ENCODE measurements around the gene SLC4A3. TPM values are rescaled to one million over a fixed set of nuclear protein-coding genes. Genes with fewer than 3 reads are reported as not detected.
A peak's percentile ranks its signal among the peaks of the same experiment; 100 is the strongest.

SLC4A3 gene
- total RNA-seq, 6 experiments from 2014 or later = 0.14 to 0.42 (median 0.27) TPM; not detected in 1

GRCh38 chr2:219614076-219614860, 13.2 kb upstream of the SLC4A3 start:
- DNase-seq (no peak), ATAC-seq (peak in 1 of 4 donors; percentile 9)
- WGBS (ENCODE audit: insufficient coverage, low coverage, low lambda C conversion rate, missing lambda C conversion rate) = 87% methylated on average over 3 of the region's 11 CpGs
- Histone ChIP-seq H3K9me3 (no peaks in the 10 kb centered on the region), H3K27me3 (no peaks in the 10 kb centered on the region), H3K4me1 (no peaks in the 10 kb centered on the region), H3K4me3 (no peak overlapping the region), H3K27ac (no peak overlapping the region), H3K36me3 (peaks cover 0 to 5% (median 1%) of the 10 kb centered on the region in 4 donors)
- TF ChIP-seq CTCF (IDR thresholded peaks at IDR 0.05) = no peak
- TF ChIP-seq POLR2A (IDR thresholded peaks at IDR 0.05) = no peak
- intact Hi-C loops (cut with DNase I) = no loop called here

- Histone ChIP-seq H3K4me3 (no peak overlapping the region), H3K36me3 (peaks cover 0 to 5% (median 1%) of the 10 kb centered on the region in 4 donors), H3K9me3 (no peaks in the 10 kb centered on the region), H3K4me1 (no peaks in the 10 kb centered on the region), H3K27ac (no peak overlapping the region), H3K27me3 (no peaks in the 10 kb centered on the region)
- 96% methylated on average over 6 of the region's 11 CpGs for WGBS (ENCODE audit: insufficient coverage, low coverage, low lambda C conversion rate, missing lambda C conversion rate)
- ATAC-seq = no peak
- TF ChIP-seq CTCF (IDR thresholded peaks at IDR 0.05) = no peak
- intact Hi-C loops (cut with DNase I) = no loop called here
- no peak for DNase-seq
Observed at GRCh38 chr2:219615036-219615435, 12.4 kb upstream of the SLC4A3 start.

- no peak for ATAC-seq
- no CpG with 5 or more reads among the region's 12 CpGs for WGBS (ENCODE audit: insufficient coverage, low coverage, low lambda C conversion rate, missing lambda C conversion rate)
- H3K36me3 ChIP-seq = peaks cover 0 to 5% (median 1%) of the 10 kb centered on the region in 4 donors
Observed at GRCh38 chr2:219615894-219616293, 11.5 kb upstream of the SLC4A3 start.

DNA sequence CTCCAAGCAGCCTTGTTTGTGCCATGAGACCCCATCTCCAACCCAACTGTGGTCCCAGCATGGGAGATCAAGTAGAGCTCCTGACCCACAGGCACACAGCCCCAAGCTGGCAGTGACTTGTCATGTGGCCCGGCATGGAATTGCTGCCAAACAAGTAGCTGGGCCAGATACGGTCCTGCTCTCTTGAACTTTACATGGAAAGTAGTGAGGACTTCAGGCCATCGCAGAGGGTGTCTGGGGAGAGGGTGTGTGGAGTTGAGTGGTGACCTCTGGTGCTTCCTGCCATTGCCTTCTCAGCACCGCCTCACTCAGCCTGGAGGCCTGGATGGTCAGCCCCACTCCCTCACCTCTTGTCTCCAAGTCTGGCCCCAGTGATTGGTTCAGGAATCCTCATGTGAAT, 10.9 kb upstream of the SLC4A3 start:
- Histone ChIP-seq H3K9me3 (no peaks in the 10 kb centered on the region), H3K4me1 (no peaks in the 10 kb centered on the region), H3K4me3 (no peak overlapping the region), H3K36me3 (peaks cover 0 to 5% (median 1%) of the 10 kb centered on the region in 4 donors), H3K27me3 (no peaks in the 10 kb centered on the region), H3K27ac (no peak overlapping the region)
- intact Hi-C loops (cut with DNase I) = no loop called here
- no peak for TF ChIP-seq POLR2A (IDR thresholded peaks at IDR 0.05)
- no peak for TF ChIP-seq CTCF (IDR thresholded peaks at IDR 0.05)
- peak in 1 of 3 donors; percentile 57 for DNase-seq
- 44% methylated on average over 4 of the region's 4 CpGs for WGBS (ENCODE audit: insufficient coverage, low coverage, low lambda C conversion rate, missing lambda C conversion rate)
- peak in 3 of 4 donors; percentile 10 to 84 (median 30) for ATAC-seq

More at GRCh38 chr2:219615894-219616293, 11.5 kb upstream of the SLC4A3 start:
- no peak for DNase-seq
- no peak overlapping the region for H3K4me3 ChIP-seq
- intact Hi-C loops (cut with DNase I) = no loop called here
- H3K27ac ChIP-seq = no peak overlapping the region
- TF ChIP-seq CTCF (IDR thresholded peaks at IDR 0.05) (no peak), POLR2A (IDR thresholded peaks at IDR 0.05) (no peak)
- no peaks in the 10 kb centered on the region for H3K4me1 ChIP-seq
- H3K9me3 ChIP-seq = no peaks in the 10 kb centered on the region
- no peaks in the 10 kb centered on the region for H3K27me3 ChIP-seq

Measured in right lobe of liver (tissue), 6 donors.